Neutrophil (primary cell): ENCODE results near the gene CDKL1.

Experiments used
- H3K27ac ChIP-seq: fragments of 200-600 bp; sonication (generic); 2 replicates; pipeline ENCODE4 v1.5.1; 2016; ENCODE audit warnings: mild to moderate bottlenecking, moderate library complexity
- H3K27me3 ChIP-seq: fragments of 200-600 bp; sonication (generic); 2 replicates; pipeline ENCODE4 v1.6.0; 2016; ENCODE audit warnings: mild to moderate bottlenecking
- H3K36me3 ChIP-seq: fragments of 200-600 bp; sonication (generic); 2 replicates; pipeline ENCODE4 v1.5.1; 2017
- H3K4me1 ChIP-seq, 2 experiments: fragments of 200-600 bp in 1 of 2; sonication (generic) in 1 of 2; 1 replicate in 1 of 2; 2 replicates in 1 of 2; pipeline versions ENCODE4 v1.5.1 to v1.6.1; 2013 to 2016; ENCODE audit warnings: low read depth in 1 of 2, low read length in 1 of 2, mild to moderate bottlenecking in 1 of 2, moderate library complexity in 1 of 2; ENCODE audit not compliant: control insufficient read depth in 1 of 2, insufficient read depth in 1 of 2
- H3K4me3 ChIP-seq, 2 experiments: fragments of 200-600 bp in 1 of 2; sonication (generic) in 1 of 2; 1 replicate in 1 of 2; 2 replicates in 1 of 2; pipeline ENCODE4 v1.5.1; 2013 to 2016; ENCODE audit warnings: low read depth in 1 of 2, low read length in 1 of 2, mild to moderate bottlenecking in 1 of 2, moderate library complexity in 1 of 2
- H3K9me3 ChIP-seq: fragments of 200-600 bp; sonication (generic); 2 replicates; pipeline ENCODE4 v1.5.1; 2016
- TF ChIP-seq, protein P1 (sequence below): fragments of 200-600 bp; sonication (generic); IDR thresholded peaks from 2 replicates; pipeline ENCODE4 v1.5.1; 2016; ENCODE audit warnings: antibody characterized with exemption

CDKL1 gene

DNA sequence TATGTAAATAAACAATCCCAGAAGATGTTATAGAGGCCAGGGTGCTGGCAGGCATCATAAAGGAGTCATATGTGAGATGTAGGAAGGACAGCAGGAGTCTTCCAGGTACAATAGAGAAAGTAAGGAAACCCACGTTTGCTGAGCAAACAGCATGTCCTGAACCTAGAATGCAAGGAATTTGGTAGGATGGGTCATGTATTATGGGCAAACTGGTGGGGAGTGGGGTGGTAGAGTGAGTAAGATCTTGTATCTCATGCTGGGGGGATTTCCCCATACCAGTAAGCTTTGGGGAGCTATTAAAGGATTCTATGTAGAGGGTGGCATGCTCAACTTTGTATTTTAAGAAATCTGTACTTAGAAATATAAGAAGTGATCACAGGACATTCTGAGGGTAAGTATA, 41.0 kb downstream of the CDKL1 start:
- TF ChIP-seq, protein P1, sequence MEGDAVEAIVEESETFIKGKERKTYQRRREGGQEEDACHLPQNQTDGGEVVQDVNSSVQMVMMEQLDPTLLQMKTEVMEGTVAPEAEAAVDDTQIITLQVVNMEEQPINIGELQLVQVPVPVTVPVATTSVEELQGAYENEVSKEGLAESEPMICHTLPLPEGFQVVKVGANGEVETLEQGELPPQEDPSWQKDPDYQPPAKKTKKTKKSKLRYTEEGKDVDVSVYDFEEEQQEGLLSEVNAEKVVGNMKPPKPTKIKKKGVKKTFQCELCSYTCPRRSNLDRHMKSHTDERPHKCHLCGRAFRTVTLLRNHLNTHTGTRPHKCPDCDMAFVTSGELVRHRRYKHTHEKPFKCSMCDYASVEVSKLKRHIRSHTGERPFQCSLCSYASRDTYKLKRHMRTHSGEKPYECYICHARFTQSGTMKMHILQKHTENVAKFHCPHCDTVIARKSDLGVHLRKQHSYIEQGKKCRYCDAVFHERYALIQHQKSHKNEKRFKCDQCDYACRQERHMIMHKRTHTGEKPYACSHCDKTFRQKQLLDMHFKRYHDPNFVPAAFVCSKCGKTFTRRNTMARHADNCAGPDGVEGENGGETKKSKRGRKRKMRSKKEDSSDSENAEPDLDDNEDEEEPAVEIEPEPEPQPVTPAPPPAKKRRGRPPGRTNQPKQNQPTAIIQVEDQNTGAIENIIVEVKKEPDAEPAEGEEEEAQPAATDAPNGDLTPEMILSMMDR = no peak
- no peak overlapping the region for H3K4me3 ChIP-seq
- no peaks in the 10 kb centered on the region for H3K9me3 ChIP-seq
- peaks cover 11% of the 10 kb centered on the region for H3K36me3 ChIP-seq
- no peaks in the 10 kb centered on the region for H3K4me1 ChIP-seq
- no peak overlapping the region for H3K27ac ChIP-seq
- H3K27me3 ChIP-seq = no peaks in the 10 kb centered on the region

DNA sequence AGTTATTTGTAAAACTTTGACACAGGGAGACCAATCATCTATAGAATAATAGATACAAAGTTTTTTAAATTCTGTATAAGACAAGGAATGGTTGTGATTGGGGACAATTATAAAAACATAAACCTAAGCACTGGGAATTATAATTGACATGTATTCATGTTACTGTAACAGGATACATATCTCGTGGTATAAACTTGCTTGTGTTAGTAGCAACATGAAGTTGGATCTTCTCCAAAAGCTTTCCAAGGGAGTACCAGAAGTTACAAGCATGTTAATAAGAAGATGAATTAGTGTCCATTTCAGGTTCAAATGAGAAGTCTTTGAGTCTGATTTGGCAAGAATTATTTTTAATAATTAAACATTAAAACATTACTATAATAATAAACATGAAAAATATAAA, 42.2 kb downstream of the CDKL1 start:
- Histone ChIP-seq H3K9me3 (no peaks in the 10 kb centered on the region), H3K36me3 (peaks cover 11% of the 10 kb centered on the region), H3K27ac (no peak overlapping the region), H3K4me1 (no peaks in the 10 kb centered on the region), H3K4me3 (no peak overlapping the region), H3K27me3 (no peaks in the 10 kb centered on the region)
- TF ChIP-seq, protein P1 = no peak

DNA sequence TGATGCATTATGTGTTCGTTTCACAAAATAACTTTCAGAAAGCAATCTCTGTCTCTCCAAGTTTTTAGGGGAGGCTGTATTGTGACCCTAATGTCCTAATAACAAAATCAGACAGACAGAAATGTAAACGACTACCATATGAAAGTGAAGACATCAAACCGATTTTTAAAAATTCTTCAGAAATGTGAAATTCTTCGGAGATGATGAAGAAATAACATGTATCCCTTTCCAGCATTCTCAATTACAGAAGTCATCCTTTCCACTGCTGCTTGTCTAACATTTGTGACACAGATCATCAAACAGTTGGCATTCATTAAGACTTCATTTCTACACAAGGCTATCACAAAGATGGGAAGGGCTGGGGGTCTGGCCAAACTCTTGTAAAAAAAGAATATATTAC, 43.6 kb downstream of the CDKL1 start:
- TF ChIP-seq, protein P1 = no peak
- Histone ChIP-seq H3K27me3 (no peaks in the 10 kb centered on the region), H3K27ac (no peak overlapping the region), H3K36me3 (peaks cover 6% of the 10 kb centered on the region), H3K4me1 (no peaks in the 10 kb centered on the region), H3K4me3 (no peak overlapping the region), H3K9me3 (no peaks in the 10 kb centered on the region)

DNA sequence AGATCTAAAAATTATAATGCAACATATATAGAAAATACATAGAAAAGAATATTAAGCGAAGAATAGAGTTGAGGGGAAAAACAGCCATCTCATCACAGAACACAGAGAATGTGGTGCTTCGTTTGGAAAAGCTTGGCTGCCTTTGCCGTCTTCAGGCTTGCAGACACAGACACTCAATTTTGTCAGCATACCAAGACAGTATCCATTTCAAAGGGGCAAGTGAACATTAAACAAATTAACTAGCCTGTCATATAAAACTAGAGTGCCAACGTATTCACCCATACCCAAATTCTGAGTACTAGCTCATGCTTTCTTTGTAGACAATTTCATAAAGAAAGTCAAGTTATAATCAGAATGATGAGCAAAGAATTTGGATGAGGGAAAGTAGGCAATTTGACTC, 44.1 kb downstream of the CDKL1 start:
- TF ChIP-seq, protein P1 = no peak
- Histone ChIP-seq H3K9me3 (no peaks in the 10 kb centered on the region), H3K27ac (no peak overlapping the region), H3K36me3 (peaks cover under 1% of the 10 kb centered on the region), H3K4me1 (no peaks in the 10 kb centered on the region), H3K27me3 (no peaks in the 10 kb centered on the region), H3K4me3 (no peak overlapping the region)

DNA sequence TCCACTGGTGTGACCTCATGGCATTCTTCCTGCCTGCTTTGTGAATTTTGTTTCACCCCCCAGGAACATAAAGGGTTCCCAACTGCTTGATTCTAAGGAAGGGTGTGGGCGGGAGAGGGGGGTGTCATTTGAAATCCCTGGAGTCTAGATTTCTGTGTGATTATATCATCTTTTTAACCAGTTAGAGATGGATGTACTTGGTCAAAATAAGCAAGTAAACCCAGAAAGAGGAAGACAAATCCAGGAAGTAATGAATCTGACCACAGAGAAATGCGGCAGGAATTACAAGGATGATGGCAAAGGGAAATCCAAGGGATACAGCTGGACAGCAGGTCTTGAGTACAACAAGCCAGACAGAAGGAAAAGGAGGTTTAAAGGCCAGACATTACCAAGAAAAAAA, 45.7 kb downstream of the CDKL1 start:
- TF ChIP-seq, protein P1 = no peak
- Histone ChIP-seq H3K36me3 (no peaks in the 10 kb centered on the region), H3K4me1 (no peaks in the 10 kb centered on the region), H3K27me3 (no peaks in the 10 kb centered on the region), H3K4me3 (no peak overlapping the region), H3K9me3 (no peaks in the 10 kb centered on the region), H3K27ac (no peak overlapping the region)

DNA sequence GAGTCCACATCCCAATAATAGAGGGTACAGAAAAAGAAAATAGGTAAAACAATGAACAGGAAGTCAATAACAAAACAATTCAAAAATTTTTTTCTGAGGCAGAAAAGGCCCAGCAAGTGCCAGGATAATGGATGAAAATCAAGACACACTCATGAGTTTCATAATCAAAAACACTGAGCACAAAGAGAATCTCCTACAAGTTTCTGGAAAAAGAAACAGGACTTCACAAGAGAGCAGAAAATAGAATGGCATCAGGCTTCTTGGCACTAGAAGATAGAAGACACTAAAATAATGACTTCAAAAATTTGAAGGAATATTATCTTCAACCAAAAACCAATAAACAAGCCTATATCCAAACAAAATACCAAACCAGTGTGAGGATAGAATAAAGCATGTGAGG, 47.7 kb downstream of the CDKL1 start:
- TF ChIP-seq, protein P1 = no peak
- Histone ChIP-seq H3K4me1 (no peaks in the 10 kb centered on the region), H3K27ac (no peak overlapping the region), H3K4me3 (no peak overlapping the region), H3K36me3 (no peaks in the 10 kb centered on the region), H3K27me3 (no peaks in the 10 kb centered on the region), H3K9me3 (no peaks in the 10 kb centered on the region)
